TTC549 (cell line): ENCODE results near the gene FAM135A.
"Not testable (repeated sequence)": the region's sequence is repeated elsewhere in the genome, so short reads cannot be mapped to it uniquely, and the experiment has no call there.

ENCODE experiments used
- FAIRE-seq: peaks from 2 replicates; lab custom pipeline; 2012; peaks lifted over from hg19 to GRCh38; lab: Jason Lieb, UNC

FAM135A gene

DNA sequence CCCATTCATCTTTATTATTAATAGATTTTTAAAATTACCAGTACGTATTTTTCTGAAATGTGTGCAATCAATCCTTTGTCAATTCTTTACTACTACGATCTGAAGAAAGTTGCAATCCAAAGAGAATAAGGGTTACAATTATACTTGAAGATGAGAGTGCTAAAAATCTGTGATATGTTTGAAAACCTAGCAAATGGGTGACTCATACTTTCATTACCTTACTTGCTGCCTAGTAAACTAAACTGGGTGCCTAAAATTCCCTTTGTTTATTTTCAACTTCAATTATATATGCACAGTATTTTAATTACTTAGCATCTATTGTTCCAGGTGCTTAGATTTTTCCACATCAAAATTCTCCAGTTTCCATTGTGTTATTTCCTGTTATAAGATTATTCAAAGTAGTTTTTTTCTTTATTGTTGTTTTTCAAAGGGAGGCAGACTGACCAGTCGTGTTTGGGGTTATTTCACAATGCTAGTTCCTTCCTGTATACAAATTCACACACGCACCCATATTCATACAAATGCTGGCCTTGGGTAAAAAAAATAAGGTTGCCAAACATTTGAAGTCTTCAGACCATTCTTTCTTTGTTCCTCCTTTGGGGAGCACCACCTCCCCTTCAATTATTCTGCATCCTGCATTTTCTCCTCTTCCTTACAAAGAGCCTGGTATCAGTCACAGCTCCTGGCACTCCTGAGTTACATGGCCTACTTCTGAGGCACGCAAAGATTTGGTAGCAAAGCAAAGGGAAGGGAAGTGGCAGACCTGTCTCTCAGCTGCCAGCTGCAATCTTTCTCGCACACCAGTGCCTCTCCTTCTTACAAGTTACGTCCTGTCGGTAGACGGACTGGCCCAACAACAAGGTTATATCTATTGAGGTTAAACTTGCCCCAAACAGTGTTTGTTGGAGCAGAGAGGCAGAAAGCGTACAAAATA is 16.2 kb upstream of the FAM135A start:
- FAIRE-seq, result no peak

- no peak for FAIRE-seq
Observed at GRCh38 chr6:70398783-70399728, 14.3 kb upstream of the FAM135A start.

DNA sequence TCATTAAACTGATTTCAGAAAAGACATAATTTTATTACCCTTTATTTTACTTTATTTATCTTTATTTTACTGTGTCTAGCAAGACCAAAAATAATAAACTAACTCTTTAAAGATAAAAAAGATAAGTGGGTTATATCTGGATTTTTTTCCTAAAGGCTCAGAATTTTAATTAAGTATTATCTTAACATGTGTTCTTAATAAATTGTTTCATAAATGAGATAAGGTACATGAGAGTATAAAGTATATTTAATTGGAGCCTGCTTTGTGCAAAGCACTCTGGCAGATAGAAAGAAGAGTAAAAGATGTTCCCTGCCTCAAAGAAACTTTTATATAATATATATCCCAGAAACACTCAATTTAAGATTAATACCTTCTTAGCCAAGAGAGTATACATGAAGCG is 8.7 kb upstream of the FAM135A start:
- FAIRE-seq, result no peak

GRCh38 chr6:70409216-70409615 is 4.1 kb upstream of the FAM135A start:
- no peak for FAIRE-seq

GRCh38 chr6:70411542-70412251 is 1.6 kb upstream of the FAM135A start:
- FAIRE-seq, result no peak

GRCh38 chr6:70412252-70413113 is 825 bp upstream of the FAM135A start:
- FAIRE-seq, result no peak

- no peak for FAIRE-seq
Observed at GRCh38 chr6:70413992-70414494, 735 bp downstream of the FAM135A start.

- FAIRE-seq, result no peak
Observed at GRCh38 chr6:70414813-70415212, 1.5 kb downstream of the FAM135A start.

DNA sequence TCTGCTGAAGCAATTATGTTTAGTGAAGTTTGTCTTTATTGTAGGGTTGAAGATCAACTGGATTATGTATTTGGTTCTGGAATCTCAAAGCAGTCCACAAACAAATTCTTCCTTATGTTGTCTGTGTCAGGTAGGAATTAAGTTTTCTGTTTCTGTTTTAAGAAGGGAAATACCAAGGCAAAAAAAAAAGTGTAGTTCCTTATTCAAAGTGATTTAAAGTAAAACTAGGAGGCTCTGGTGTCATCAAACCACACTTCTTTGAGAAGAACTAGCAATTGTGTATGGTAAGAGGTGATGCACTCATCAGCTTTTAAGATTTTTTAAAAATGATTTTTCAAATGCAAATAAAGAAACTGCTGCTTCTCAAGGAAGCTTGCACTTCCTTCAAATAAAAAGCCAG is 1.9 kb downstream of the FAM135A start:
- no peak for FAIRE-seq

DNA sequence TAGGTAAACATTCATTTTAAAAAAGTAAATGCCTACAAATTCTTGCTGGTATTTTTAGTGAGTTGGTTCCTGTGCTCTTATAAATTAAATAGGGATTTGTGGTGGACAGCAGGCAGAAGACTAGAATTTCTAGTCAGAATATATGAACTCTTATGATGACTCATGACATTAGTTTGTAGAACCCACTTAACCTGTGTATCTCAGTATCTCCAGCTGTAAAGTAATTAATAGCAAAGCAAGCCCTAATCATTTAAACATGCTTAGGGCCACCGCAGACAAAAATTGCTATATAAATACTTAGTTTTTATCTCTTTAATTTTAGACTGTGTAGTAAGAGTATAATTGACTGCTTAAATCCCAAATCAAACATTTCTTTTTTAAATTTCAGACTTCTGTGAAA is 2.4 kb downstream of the FAM135A start:
- no peak for FAIRE-seq

DNA sequence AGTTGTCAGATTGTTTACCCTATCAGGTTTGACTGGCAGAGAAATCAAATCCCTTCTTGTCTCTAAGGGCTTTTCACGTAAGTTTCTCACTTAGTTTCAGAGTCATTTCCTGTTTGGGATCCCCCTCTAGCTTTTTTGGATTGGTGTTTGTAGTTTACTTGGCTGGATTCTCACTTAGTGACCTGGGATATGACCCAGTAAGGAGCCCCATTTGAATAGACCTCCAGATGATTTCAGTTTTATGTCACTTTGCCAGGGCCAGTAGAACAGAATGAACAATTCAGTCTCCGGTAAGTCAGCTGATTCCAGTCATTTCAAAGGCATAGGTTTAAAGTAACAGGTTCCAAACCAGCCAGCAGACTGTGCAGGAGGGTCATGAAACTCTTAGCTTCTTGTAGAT is 8.2 kb downstream of the FAM135A start:
- FAIRE-seq, result no peak

- FAIRE-seq, result no peak
Observed at GRCh38 chr6:70423189-70424134, 10.2 kb downstream of the FAM135A start.

GRCh38 chr6:70424291-70424690 is 11.0 kb downstream of the FAM135A start:
- FAIRE-seq, result no peak

- no peak for FAIRE-seq
Observed at GRCh38 chr6:70436320-70436719, 23.0 kb downstream of the FAM135A start.

DNA sequence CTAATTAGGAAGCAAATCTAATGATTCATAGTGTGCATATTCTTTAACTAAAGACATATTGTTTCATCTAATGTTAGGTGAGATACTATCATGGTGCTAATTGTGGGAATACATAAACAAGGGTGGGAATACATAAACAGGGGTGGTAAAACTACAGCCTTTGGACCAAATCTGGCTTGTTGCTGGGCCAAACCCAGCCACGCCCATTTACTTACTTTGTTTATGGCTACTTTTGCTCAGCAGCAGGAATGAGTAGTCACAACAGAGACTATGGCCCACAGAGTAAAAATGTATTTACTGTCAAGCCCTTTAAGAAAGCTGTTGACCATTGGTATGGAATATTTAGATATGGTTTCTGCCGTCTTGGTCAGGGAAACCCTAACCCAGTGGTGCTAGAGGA is 31.7 kb downstream of the FAM135A start:
- no peak for FAIRE-seq

GRCh38 chr6:70447343-70448070 is 34.2 kb downstream of the FAM135A start:
- not testable (repeated sequence) for FAIRE-seq

DNA sequence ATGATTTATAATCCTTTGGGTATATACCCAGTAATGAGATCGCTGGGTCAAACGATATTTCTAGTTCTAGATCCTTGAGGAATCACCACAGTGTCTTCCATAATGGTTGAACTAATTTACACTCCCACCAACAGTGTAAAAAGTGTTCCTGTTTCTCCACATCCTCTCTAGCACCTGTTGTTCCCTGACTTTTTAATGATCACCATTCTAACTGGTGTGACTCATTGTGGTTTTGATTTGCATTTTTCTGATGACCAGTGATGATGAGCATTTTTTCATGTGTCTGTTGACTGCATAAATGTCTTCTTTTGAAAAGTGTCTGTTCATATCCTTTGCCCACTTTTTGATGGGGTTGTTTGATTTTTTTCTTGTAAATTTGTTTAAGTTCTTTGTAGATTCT is 40.6 kb downstream of the FAM135A start:
- not testable (repeated sequence) for FAIRE-seq

- no peak for FAIRE-seq
Observed at GRCh38 chr6:70456735-70457134, 43.4 kb downstream of the FAM135A start.

DNA sequence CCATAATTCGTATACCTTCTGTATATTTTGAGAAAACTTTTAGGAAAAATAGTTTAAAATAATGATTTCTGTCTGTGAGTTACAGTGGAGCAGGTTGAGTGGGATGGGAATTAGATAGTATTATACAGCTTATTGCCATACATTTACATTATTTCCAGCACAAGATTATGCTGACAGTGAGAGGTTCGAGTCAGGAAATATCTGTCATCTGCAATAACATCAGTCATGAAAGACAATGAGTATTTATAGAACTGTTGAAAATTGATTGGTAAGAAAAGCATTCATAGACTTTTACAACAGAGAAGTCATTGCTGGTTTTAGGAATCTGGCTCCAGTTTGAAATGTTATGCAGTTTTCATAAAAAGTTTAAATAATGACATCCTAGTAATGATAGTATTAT is 45.9 kb downstream of the FAM135A start:
- no peak for FAIRE-seq
